ENCODE measurements around the gene DCUN1D3. TPM values are rescaled to one million over a fixed set of nuclear protein-coding genes. Genes with fewer than 3 reads are reported as not detected.

The DCUN1D3 gene
- total RNA-seq, 1 experiment from 2014 or later: 16.4 TPM

DNA sequence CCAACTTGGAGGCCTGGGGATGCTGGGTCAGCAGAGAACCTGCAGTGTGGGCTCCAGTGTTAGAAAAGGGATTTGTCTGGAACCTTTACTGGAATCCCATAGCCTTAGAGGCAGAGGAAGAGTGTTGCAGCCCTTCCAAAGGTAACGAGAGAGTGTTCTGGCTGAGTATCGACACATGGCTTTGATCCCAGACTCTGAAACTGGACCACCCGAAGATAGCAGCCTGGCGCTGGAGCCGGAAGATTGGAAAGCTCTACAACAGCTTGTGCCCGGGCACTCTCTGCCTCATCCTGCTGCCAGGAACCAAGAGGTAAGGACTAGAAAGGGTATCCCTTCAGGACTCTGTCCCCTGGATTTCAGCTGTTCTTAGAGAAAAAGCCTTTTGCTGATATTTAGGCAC lies 54.1 kb downstream of the DCUN1D3 start:
- Histone ChIP-seq H3K4me1 (ENCODE audit: control insufficient read depth in 1 of 2, insufficient read depth in 2 of 2, low read length in 2 of 2) (peaks cover 1 to 3% of the 10 kb centered on the region in 2 experiments; a peak in 3 of 4 replicates), H3K4me3 (replicated peaks in 1 of 2; ENCODE audit: low read depth in 1 of 2, low read length in 2 of 2) (no peak overlapping the region), H3K27ac (ENCODE audit: low read depth, low read length) (no peak overlapping the region), H3K4me2 (ENCODE audit: low read length) (no peak overlapping the region), H3K9me3 (ENCODE audit: control insufficient read depth in 1 of 2, insufficient read depth in 1 of 2, low read depth in 1 of 2, low read length in 2 of 2) (no peaks in the 10 kb centered on the region), H3K27me3 (ENCODE audit: insufficient read depth, low read length) (no peaks in the 10 kb centered on the region), H2AFZ (ENCODE audit: low read depth, low read length, poor library complexity, severe bottlenecking) (no peak overlapping the region), H4K20me1 (ENCODE audit: insufficient read depth) (no peaks in the 10 kb centered on the region), H3K9ac (ENCODE audit: low read length) (no peak overlapping the region), H3K79me2 (ENCODE audit: insufficient read depth, low read length) (no peaks in the 10 kb centered on the region), H3K9me2 (ENCODE audit: insufficient read depth) (no peaks in the 10 kb centered on the region), H3K36me3 (ENCODE audit: control insufficient read depth in 1 of 2, insufficient read depth in 2 of 2, low read length in 2 of 2) (peaks cover 0 to under 1% of the 10 kb centered on the region in 2 experiments; a peak in 1 of 4 replicates)
- intact Hi-C loops (cut with micrococcal nuclease): no loop called here
- BruUV-seq (replicated peaks): no TSS peak
- DNase-seq (ENCODE audit: low read depth, low spot score): no peak
- ATAC-seq: no peak
- ChIA-PET RAD21 (ENCODE audit: low non-redundant PET in 1 of 2, low total read pairs in 2 of 2, uncharacterized antibody in 2 of 2, unreplicated experiment in 2 of 2) (no interaction called here), CTCF (no interaction called here), POLR2A (no interaction called here)
- TF ChIP-seq YY1 (IDR thresholded peaks at IDR 0.05; ENCODE audit: extremely low read depth, insufficient replicate concordance, low read depth, low read length) (no peak), POLR2A (IDR thresholded peaks at IDR 0.05; ENCODE audit: borderline replicate concordance, extremely low read depth, insufficient read depth, insufficient read length) (no peak), SRF (IDR thresholded peaks at IDR 0.05; ENCODE audit: low read depth) (no peak), EZH2phosphoT487 (IDR thresholded peaks at IDR 0.05; ENCODE audit: borderline replicate concordance) (no peak), POLR2AphosphoS5 (IDR thresholded peaks at IDR 0.05; ENCODE audit: low read depth, low read length) (no peak), SP1 (IDR thresholded peaks at IDR 0.05; ENCODE audit: low read depth) (no peak), EGR1 (IDR thresholded peaks at IDR 0.05; ENCODE audit: low read depth) (no peak), EZH2 (IDR thresholded peaks at IDR 0.05) (no peak), ZNF274 (IDR thresholded peaks at IDR 0.05; ENCODE audit: low read depth, low read length) (no peak), RAD21 (IDR thresholded peaks at IDR 0.05; ENCODE audit: low read depth) (no peak), ZFX (IDR thresholded peaks at IDR 0.05) (no peak), JUND (IDR thresholded peaks at IDR 0.05) (no peak), SIN3A (IDR thresholded peaks at IDR 0.05; ENCODE audit: low read depth) (no peak), FOSL1 (IDR thresholded peaks at IDR 0.05; ENCODE audit: low read depth) (no peak), TCF7L2 (IDR thresholded peaks at IDR 0.05; ENCODE audit: borderline replicate concordance, extremely low read depth, insufficient read depth, insufficient read length) (no peak)
- TF ChIP-seq, protein P1, sequence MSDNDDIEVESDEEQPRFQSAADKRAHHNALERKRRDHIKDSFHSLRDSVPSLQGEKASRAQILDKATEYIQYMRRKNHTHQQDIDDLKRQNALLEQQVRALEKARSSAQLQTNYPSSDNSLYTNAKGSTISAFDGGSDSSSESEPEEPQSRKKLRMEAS (IDR thresholded peaks at IDR 0.05): no peak
- TF ChIP-seq, protein P2, sequence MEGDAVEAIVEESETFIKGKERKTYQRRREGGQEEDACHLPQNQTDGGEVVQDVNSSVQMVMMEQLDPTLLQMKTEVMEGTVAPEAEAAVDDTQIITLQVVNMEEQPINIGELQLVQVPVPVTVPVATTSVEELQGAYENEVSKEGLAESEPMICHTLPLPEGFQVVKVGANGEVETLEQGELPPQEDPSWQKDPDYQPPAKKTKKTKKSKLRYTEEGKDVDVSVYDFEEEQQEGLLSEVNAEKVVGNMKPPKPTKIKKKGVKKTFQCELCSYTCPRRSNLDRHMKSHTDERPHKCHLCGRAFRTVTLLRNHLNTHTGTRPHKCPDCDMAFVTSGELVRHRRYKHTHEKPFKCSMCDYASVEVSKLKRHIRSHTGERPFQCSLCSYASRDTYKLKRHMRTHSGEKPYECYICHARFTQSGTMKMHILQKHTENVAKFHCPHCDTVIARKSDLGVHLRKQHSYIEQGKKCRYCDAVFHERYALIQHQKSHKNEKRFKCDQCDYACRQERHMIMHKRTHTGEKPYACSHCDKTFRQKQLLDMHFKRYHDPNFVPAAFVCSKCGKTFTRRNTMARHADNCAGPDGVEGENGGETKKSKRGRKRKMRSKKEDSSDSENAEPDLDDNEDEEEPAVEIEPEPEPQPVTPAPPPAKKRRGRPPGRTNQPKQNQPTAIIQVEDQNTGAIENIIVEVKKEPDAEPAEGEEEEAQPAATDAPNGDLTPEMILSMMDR (IDR thresholded peaks at IDR 0.05 in 2 of 3, conservative IDR thresholded peaks at IDR 0.05 in 1 of 3; ENCODE audit: borderline replicate concordance in 1 of 3, insufficient read depth in 1 of 3, low read depth in 2 of 3, low read length in 2 of 3): no peak
- TF ChIP-seq, protein P3, sequence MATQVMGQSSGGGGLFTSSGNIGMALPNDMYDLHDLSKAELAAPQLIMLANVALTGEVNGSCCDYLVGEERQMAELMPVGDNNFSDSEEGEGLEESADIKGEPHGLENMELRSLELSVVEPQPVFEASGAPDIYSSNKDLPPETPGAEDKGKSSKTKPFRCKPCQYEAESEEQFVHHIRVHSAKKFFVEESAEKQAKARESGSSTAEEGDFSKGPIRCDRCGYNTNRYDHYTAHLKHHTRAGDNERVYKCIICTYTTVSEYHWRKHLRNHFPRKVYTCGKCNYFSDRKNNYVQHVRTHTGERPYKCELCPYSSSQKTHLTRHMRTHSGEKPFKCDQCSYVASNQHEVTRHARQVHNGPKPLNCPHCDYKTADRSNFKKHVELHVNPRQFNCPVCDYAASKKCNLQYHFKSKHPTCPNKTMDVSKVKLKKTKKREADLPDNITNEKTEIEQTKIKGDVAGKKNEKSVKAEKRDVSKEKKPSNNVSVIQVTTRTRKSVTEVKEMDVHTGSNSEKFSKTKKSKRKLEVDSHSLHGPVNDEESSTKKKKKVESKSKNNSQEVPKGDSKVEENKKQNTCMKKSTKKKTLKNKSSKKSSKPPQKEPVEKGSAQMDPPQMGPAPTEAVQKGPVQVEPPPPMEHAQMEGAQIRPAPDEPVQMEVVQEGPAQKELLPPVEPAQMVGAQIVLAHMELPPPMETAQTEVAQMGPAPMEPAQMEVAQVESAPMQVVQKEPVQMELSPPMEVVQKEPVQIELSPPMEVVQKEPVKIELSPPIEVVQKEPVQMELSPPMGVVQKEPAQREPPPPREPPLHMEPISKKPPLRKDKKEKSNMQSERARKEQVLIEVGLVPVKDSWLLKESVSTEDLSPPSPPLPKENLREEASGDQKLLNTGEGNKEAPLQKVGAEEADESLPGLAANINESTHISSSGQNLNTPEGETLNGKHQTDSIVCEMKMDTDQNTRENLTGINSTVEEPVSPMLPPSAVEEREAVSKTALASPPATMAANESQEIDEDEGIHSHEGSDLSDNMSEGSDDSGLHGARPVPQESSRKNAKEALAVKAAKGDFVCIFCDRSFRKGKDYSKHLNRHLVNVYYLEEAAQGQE (IDR thresholded peaks at IDR 0.05; ENCODE audit: low read depth): no peak
- TF ChIP-seq, protein P4, sequence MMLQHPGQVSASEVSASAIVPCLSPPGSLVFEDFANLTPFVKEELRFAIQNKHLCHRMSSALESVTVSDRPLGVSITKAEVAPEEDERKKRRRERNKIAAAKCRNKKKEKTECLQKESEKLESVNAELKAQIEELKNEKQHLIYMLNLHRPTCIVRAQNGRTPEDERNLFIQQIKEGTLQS (IDR thresholded peaks at IDR 0.05): no peak
